Duodenal mucosa (tissue), 2 donors: ENCODE results near the gene FRS2.
"Not testable (repeated sequence)": the region's sequence is repeated elsewhere in the genome, so short reads cannot be mapped to it uniquely, and the experiment has no call there.

Source experiments
- H3K27ac ChIP-seq: one replicate; pipeline ENCODE4 v1.7.0; 2013; ENCODE audit warnings: low read depth, low read length
- H3K27me3 ChIP-seq, 2 donors: one replicate each; pipeline ENCODE4 v1.7.0; 2013; ENCODE audit warnings: low read length in 2 of 2, control low read depth in 1 of 2; ENCODE audit not compliant: insufficient read depth in 2 of 2, control insufficient read depth in 1 of 2
- H3K36me3 ChIP-seq, 2 donors: one replicate each; pipeline ENCODE4 v1.7.0; 2013; ENCODE audit warnings: low read length in 2 of 2, control low read depth in 1 of 2; ENCODE audit not compliant: insufficient read depth in 2 of 2, control insufficient read depth in 1 of 2
- H3K4me1 ChIP-seq, 2 donors: one replicate each; pipeline ENCODE4 v1.7.0; 2013; ENCODE audit warnings: low read length in 2 of 2, control low read depth in 1 of 2; ENCODE audit not compliant: insufficient read depth in 2 of 2, control insufficient read depth in 1 of 2
- H3K4me3 ChIP-seq, 2 donors: one replicate each; pipeline ENCODE4 v1.7.0; 2013; ENCODE audit warnings: low read length in 2 of 2, low read depth in 1 of 2
- H3K9ac ChIP-seq, 2 donors: one replicate each; pipeline ENCODE4 v1.7.0; 2013; ENCODE audit warnings: low read length in 2 of 2, low read depth in 1 of 2
- H3K9me3 ChIP-seq, 2 donors: one replicate each; pipeline ENCODE4 v1.7.0; 2013; ENCODE audit warnings: low read length in 2 of 2, control low read depth in 1 of 2; ENCODE audit not compliant: control insufficient read depth in 1 of 2

FRS2 gene

DNA sequence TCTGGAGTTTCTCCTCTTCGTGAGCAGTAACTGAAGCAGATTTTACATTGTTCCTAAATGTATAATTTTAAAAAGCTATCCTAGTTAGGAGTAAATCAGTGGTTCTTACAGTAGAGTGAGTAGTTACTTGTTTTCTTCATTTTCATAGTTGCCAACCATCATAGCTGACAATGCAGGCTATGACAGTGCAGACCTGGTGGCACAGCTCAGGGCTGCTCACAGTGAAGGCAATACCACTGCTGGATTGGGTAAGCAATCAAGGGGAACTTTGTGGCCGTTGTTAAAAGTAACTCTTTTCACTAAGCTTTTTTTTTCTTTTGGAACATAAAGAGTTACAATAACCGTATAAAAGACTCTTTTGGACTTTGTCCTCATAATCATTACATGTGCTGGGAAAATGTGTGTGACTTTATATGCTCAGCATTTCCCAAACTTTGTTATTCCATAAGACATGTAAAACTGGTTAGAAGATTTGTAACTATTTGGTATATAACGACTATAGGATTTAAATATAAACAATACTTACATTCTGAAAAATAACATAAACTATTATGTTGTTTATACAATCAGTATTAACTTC is 128.1 kb downstream of the FRS2 start:
- H3K9ac ChIP-seq = no peak overlapping the region
- H3K9me3 ChIP-seq = peaks cover 0 to 2% of the 10 kb centered on the region in 2 donors
- H3K27ac ChIP-seq = no peak overlapping the region
- peaks cover 38 to 75% of the 10 kb centered on the region in 2 donors for H3K36me3 ChIP-seq
- H3K27me3 ChIP-seq = no peaks in the 10 kb centered on the region
- no peak overlapping the region for H3K4me3 ChIP-seq
- H3K4me1 ChIP-seq = no peaks in the 10 kb centered on the region

GRCh38 chr12:69600804-69601203 is 130.6 kb downstream of the FRS2 start:
- Histone ChIP-seq H3K36me3 (peaks cover 36 to 55% of the 10 kb centered on the region in 2 donors), H3K4me3 (no peak overlapping the region), H3K4me1 (no peaks in the 10 kb centered on the region), H3K9ac (no peak overlapping the region), H3K27me3 (no peaks in the 10 kb centered on the region), H3K27ac (no peak overlapping the region), H3K9me3 (peaks cover 0 to 4% of the 10 kb centered on the region in 2 donors)

GRCh38 chr12:69601962-69602685 is 131.9 kb downstream of the FRS2 start:
- Histone ChIP-seq H3K27me3 (no peaks in the 10 kb centered on the region), H3K9ac (no peak overlapping the region), H3K36me3 (peaks cover 34 to 49% of the 10 kb centered on the region in 2 donors), H3K4me1 (no peaks in the 10 kb centered on the region), H3K4me3 (no peak overlapping the region), H3K27ac (no peak overlapping the region), H3K9me3 (peaks cover 0 to 4% of the 10 kb centered on the region in 2 donors)

DNA sequence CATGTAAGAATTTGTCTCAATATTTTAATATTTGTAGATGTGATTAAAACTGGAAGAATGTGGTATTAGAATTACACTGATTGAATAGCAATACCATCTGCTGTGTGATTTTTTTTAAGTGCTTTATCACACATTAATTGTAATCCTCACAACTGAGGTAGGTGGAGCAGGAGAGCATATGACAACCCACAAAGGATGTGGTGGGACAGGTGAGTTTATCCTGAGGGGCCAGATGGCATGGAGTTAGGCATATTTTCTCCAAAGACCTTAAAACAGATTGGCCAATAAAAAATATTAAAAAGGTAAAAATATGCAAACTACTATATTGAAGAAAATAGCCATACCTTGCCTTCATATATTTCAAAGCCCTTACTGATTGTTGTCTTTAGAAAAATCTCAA is 132.8 kb downstream of the FRS2 start:
- Histone ChIP-seq H3K36me3 (peaks cover 29 to 41% of the 10 kb centered on the region in 2 donors), H3K27me3 (no peaks in the 10 kb centered on the region), H3K4me3 (no peak overlapping the region), H3K9ac (no peak overlapping the region), H3K27ac (no peak overlapping the region), H3K9me3 (peaks cover 0 to 4% of the 10 kb centered on the region in 2 donors), H3K4me1 (no peaks in the 10 kb centered on the region)

DNA sequence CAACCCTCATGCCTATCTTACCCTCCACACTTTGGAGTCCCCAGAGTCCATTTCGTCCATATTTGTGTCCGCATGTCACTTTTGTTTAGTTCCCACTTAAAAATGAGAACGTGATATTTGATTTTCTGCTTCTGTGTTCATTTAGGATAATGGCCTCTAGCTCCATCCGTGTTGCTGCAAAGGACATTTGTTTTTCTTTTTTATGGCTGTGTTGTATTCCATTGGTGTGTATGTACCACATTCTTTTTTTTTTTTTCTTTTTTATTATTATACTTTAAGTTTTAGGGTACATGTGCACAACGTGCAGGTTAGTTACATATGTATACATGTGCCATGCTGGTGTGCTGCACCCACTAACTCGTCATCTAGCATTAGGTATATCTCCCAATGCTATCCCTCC is 133.4 kb downstream of the FRS2 start:
- H3K36me3 ChIP-seq = peaks cover 25 to 36% of the 10 kb centered on the region in 2 donors
- not testable (repeated sequence) for H3K4me3 ChIP-seq, H3K9me3 ChIP-seq, H3K9ac ChIP-seq, H3K27ac ChIP-seq, H3K4me1 ChIP-seq, H3K27me3 ChIP-seq

- H3K4me3 ChIP-seq, H3K27me3 ChIP-seq, H3K9ac ChIP-seq, H3K27ac ChIP-seq, H3K9me3 ChIP-seq, H3K4me1 ChIP-seq: not testable (repeated sequence)
- H3K36me3 ChIP-seq = peaks cover 25 to 30% of the 10 kb centered on the region in 2 donors
These were observed 134.1 kb downstream of the FRS2 start for GRCh38 chr12:69604275-69604674.

DNA sequence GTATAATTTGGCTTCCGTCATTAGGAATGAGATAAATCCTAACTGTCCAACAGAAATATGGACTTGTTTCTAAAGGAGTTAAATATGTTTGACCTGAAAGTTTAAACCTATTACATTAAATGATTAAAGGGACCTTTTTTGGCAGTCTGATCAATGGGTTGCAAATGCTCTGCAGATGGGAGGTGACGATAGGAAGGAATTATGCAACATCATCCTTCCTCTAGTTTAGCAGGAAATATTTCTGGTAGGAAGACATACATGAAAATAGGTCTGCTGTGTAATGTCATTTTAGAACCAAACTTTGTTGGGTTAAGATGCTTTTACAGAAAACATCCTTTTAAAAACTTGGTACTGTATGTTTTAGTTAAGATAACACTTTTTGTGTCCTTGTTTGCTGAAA is 137.9 kb downstream of the FRS2 start:
- Histone ChIP-seq H3K9me3 (peaks cover 0 to 3% of the 10 kb centered on the region in 2 donors), H3K27me3 (no peaks in the 10 kb centered on the region), H3K4me1 (no peaks in the 10 kb centered on the region), H3K4me3 (no peak overlapping the region), H3K27ac (no peak overlapping the region), H3K36me3 (peaks cover 4% of the 10 kb centered on the region in 2 donors), H3K9ac (no peak overlapping the region)

DNA sequence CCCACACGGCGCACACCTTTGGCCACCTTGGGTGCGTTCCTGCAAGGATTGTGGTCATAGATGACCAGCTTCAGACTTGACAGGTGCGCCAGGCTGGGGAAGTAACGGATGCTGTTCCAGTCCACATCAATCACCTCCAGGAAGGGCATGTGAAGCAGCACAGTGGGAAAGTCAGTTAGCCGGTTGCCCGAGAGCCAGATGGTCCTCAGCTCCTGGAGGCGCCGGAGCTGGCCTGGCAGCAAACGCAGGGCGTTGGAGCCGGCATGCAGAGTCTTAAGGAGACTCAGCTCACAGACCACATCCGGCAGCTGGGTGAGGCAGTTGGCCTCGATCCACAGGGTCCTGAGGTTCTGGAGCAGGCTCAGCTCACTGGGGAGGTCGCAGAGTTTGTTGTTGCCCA is 139.9 kb downstream of the FRS2 start:
- H3K27ac ChIP-seq = no peak overlapping the region
- no peak overlapping the region for H3K4me3 ChIP-seq
- no peaks in the 10 kb centered on the region for H3K27me3 ChIP-seq
- H3K9me3 ChIP-seq = no peaks in the 10 kb centered on the region
- H3K9ac ChIP-seq = no peak overlapping the region
- H3K4me1 ChIP-seq = no peaks in the 10 kb centered on the region
- no peaks in the 10 kb centered on the region for H3K36me3 ChIP-seq

- no peaks in the 10 kb centered on the region for H3K9me3 ChIP-seq
- H3K4me3 ChIP-seq = no peak within 1 kb of the TSS
These were observed 140.5 kb downstream of the FRS2 start, which contains the start of gene LRRC10 for GRCh38 chr12:69610729-69611128. TSS of gene LRRC10 (minus strand) at chr12:69610907. CDS start at chr12:69610838, 69 bp downstream.

GRCh38 chr12:69613351-69613750 is 143.2 kb downstream of the FRS2 start:
- no peaks in the 10 kb centered on the region for H3K4me1 ChIP-seq
- H3K27ac ChIP-seq = no peak overlapping the region
- no peak overlapping the region for H3K9ac ChIP-seq
- H3K9me3 ChIP-seq = no peaks in the 10 kb centered on the region
- no peak overlapping the region for H3K4me3 ChIP-seq
- H3K27me3 ChIP-seq = no peaks in the 10 kb centered on the region
- no peaks in the 10 kb centered on the region for H3K36me3 ChIP-seq

More at GRCh38 chr12:69610729-69611128, 140.5 kb downstream of the FRS2 start, which contains the start of gene LRRC10:
- Histone ChIP-seq H3K27ac (no peak within 1 kb of the TSS), H3K9ac (no peak within 1 kb of the TSS), H3K36me3 (no peaks in the 10 kb centered on the region), H3K4me1 (no peaks in the 10 kb centered on the region), H3K27me3 (no peaks in the 10 kb centered on the region)
